HepG2 (cell line): ENCODE results near the gene GON7.

ENCODE experiments used
- CREM ChIP-seq, 2 experiments: sonication (generic) in 1 of 2; formaldehyde crosslinking in 1 of 2; IDR thresholded peaks; 2 replicates each; pipeline versions ENCODE4 v1.4.0 to v1.6.1; 2016 to 2020; ENCODE audit warnings: antibody characterized with exemption in 1 of 2, mild to moderate bottlenecking in 1 of 2, missing genetic modification reagents in 1 of 2
- JUN ChIP-seq: sonication (generic); formaldehyde crosslinking; IDR thresholded peaks from 2 replicates; pipeline ENCODE4 v1.4.0; 2020; ENCODE audit warnings: mild to moderate bottlenecking, missing genetic modification reagents
- POLR2A ChIP-seq, 2 experiments: IDR thresholded peaks; 2 replicates each; pipeline ENCODE4 v1.6.1; 2011; ENCODE audit warnings: low read depth in 2 of 2, low read length in 2 of 2, mild to moderate bottlenecking in 1 of 2, moderate library complexity in 1 of 2; ENCODE audit not compliant: insufficient read depth in 1 of 2
- SRSF9 ChIP-seq: fragments of 200-400 bp; formaldehyde crosslinking; IDR thresholded peaks from 2 replicates; pipeline ENCODE4 v1.6.1; 2018; ENCODE audit warnings: borderline replicate concordance, mild to moderate bottlenecking, low read depth, low read length; ENCODE audit not compliant: insufficient read depth, poor library complexity, severe bottlenecking
- ZNF281 ChIP-seq: sonication (generic); formaldehyde crosslinking; IDR thresholded peaks from 2 replicates; pipeline ENCODE4 v1.4.0; 2020; ENCODE audit warnings: missing genetic modification reagents, borderline replicate concordance

GRCh38 chr14:93185349-93185720 is 21.5 kb downstream of the GON7 start:
- TF ChIP-seq ZNF281 (CRISPR knock-in tag) (no peak), POLR2A (IDR thresholded peaks at IDR 0.05; ENCODE audit: insufficient read depth in 1 of 2, low read depth in 2 of 2, low read length in 2 of 2) (no peak), JUN (CRISPR knock-in tag) (no peak), SRSF9 (no peak), CREM (IDR thresholded peaks at IDR 0.05) (no peak), CREM (CRISPR knock-in tag; IDR thresholded peaks at IDR 0.05) (no peak)
